Measurements from ENCODE around the gene DHDDS.

- TF ChIP-seq, protein P1, sequence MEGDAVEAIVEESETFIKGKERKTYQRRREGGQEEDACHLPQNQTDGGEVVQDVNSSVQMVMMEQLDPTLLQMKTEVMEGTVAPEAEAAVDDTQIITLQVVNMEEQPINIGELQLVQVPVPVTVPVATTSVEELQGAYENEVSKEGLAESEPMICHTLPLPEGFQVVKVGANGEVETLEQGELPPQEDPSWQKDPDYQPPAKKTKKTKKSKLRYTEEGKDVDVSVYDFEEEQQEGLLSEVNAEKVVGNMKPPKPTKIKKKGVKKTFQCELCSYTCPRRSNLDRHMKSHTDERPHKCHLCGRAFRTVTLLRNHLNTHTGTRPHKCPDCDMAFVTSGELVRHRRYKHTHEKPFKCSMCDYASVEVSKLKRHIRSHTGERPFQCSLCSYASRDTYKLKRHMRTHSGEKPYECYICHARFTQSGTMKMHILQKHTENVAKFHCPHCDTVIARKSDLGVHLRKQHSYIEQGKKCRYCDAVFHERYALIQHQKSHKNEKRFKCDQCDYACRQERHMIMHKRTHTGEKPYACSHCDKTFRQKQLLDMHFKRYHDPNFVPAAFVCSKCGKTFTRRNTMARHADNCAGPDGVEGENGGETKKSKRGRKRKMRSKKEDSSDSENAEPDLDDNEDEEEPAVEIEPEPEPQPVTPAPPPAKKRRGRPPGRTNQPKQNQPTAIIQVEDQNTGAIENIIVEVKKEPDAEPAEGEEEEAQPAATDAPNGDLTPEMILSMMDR (IDR thresholded peaks at IDR 0.05; ENCODE audit: low read depth, low read length): no peak
- no peak for TF ChIP-seq POLR2A (IDR thresholded peaks at IDR 0.05; ENCODE audit: extremely low read depth, insufficient read length)
These were observed 5.9 kb downstream of the DHDDS start for GRCh38 chr1:26438041-26438440.

Data from NB4 (cell line).